Upper lobe of left lung (tissue), 6 donors: Measurements from ENCODE around the gene SHC2. TPM values are rescaled to one million over a fixed set of nuclear protein-coding genes. Genes with fewer than 3 reads are reported as not detected.

Experiments
- ATAC-seq, 2 donors: fragments of 200-7000 bp; cut with Tn5 transposase; one replicate each; pipeline ENCODE4 v1.9.1; 2022; ENCODE audit warnings: mild to moderate bottlenecking in 2 of 2, moderate library complexity in 2 of 2; ENCODE audit not compliant: low FRiP score in 2 of 2
- DNase-seq, 2 donors: peaks; one replicate each; pipeline ENCODE4 v3.0.0-alpha.2; 2019 to 2020
- H3K27ac ChIP-seq, 4 donors: fragments of 200-600 bp; sonication (generic); one replicate each; pipeline ENCODE4 v1.5.1; 2016 to 2019
- H3K27me3 ChIP-seq, 4 donors: fragments of 200-600 bp; sonication (generic); one replicate each; pipeline ENCODE4 v1.5.1; 2017 to 2019
- H3K36me3 ChIP-seq, 4 donors: fragments of 200-600 bp; sonication (generic); one replicate each; pipeline ENCODE4 v1.5.1; 2016 to 2019
- H3K4me1 ChIP-seq, 4 donors: fragments of 200-600 bp; sonication (generic); one replicate each; pipeline ENCODE4 v1.5.1; 2018 to 2019
- H3K4me3 ChIP-seq, 4 donors: fragments of 200-600 bp; sonication (generic); one replicate each; pipeline ENCODE4 v1.5.1; 2017 to 2019; ENCODE audit warnings: mild to moderate bottlenecking in 2 of 4, moderate library complexity in 1 of 4
- H3K9me3 ChIP-seq, 4 donors: fragments of 200-600 bp; sonication (generic); one replicate each; pipeline ENCODE4 v1.5.1; 2018 to 2019
- CTCF ChIP-seq, 6 experiments: fragments of 450-650 bp in 4 of 6; fragments of 200-600 bp in 2 of 6; sonication (generic) in 2 of 6; IDR thresholded peaks; one replicate each; pipeline ENCODE4 v1.5.1; 2016 to 2019; ENCODE audit warnings: antibody characterized with exemption in 6 of 6
- EP300 ChIP-seq, 4 donors: sonication (generic); formaldehyde crosslinking; IDR thresholded peaks; one replicate each; pipeline ENCODE4 v1.5.1; 2017; ENCODE audit warnings: antibody characterized with exemption in 4 of 4, control low read depth in 2 of 4
- POLR2A ChIP-seq, 4 donors: fragments of 450-650 bp; IDR thresholded peaks; one replicate each; pipeline ENCODE4 v1.5.1; 2016 to 2017; ENCODE audit warnings: antibody characterized with exemption in 4 of 4, mild to moderate bottlenecking in 2 of 4
- POLR2AphosphoS5 ChIP-seq, 2 donors: sonication (generic); formaldehyde crosslinking; IDR thresholded peaks; one replicate each; pipeline ENCODE4 v1.5.1; 2017; ENCODE audit warnings: antibody characterized with exemption in 2 of 2
- WGBS, 2 donors: methylation state at CpG; one replicate each; pipeline ENCODE4 v1.1.5; 2017 to 2018; 5-methylcytosine and 5-hydroxymethylcytosine counted together
- total RNA-seq, 6 donors: library from RNA; depleted of rRNA in 4 of 6; stranded (reverse); fragments of >200 nt in 4 of 6; gene quantifications; one replicate each; pipeline versions ENCODE4 v1.1.0 to v1.2.1, GENCODE V29; 2016 to 2021
- donor health status: DM: no; HTN: no; CAD: no; lungs with moderate emphysema.
- donor health status: DM: no; HTN: yes; CAD: no; lungs with severe emphysema.

The SHC2 gene
- total RNA-seq, 6 donors from 2014 or later, result 10.5 to 104 (median 22.5) TPM

GRCh38 chr19:374183-374885 is 86.5 kb downstream of the SHC2 start:
- Histone ChIP-seq H3K27ac (no peak overlapping the region), H3K4me1 (peaks cover 0 to 12% (median 2%) of the 10 kb centered on the region in 4 donors), H3K36me3 (no peaks in the 10 kb centered on the region), H3K9me3 (no peaks in the 10 kb centered on the region), H3K4me3 (no peak overlapping the region), H3K27me3 (no peaks in the 10 kb centered on the region)
- 66 to 68% methylated on average over 15 to 23 of the region's 23 CpGs for WGBS, 2 donors
- DNase-seq (no peak), ATAC-seq (no peak)
- TF ChIP-seq POLR2AphosphoS5 (IDR thresholded peaks at IDR 0.05), result no peak
- TF ChIP-seq CTCF (IDR thresholded peaks at IDR 0.05), result no peak
- TF ChIP-seq POLR2A (IDR thresholded peaks at IDR 0.05), result no peak
- TF ChIP-seq EP300 (IDR thresholded peaks at IDR 0.05), result no peak

- no peak for ATAC-seq
- H3K36me3 ChIP-seq, result no peaks in the 10 kb centered on the region
- H3K9me3 ChIP-seq, result no peaks in the 10 kb centered on the region
- no peak overlapping the region for H3K27ac ChIP-seq
- H3K4me3 ChIP-seq, result no peak overlapping the region
- no peaks in the 10 kb centered on the region for H3K27me3 ChIP-seq
- DNase-seq, result no peak
- H3K4me1 ChIP-seq, result peaks cover 0 to 12% (median 2%) of the 10 kb centered on the region in 4 donors
- TF ChIP-seq POLR2A (IDR thresholded peaks at IDR 0.05), result no peak
- peak in 1 of 6 experiments; percentile 26 for TF ChIP-seq CTCF (IDR thresholded peaks at IDR 0.05)
- no peak for TF ChIP-seq POLR2AphosphoS5 (IDR thresholded peaks at IDR 0.05)
- no peak for TF ChIP-seq EP300 (IDR thresholded peaks at IDR 0.05)
- WGBS, 2 donors, result 77 to 82% methylated on average over 24 of the region's 24 CpGs
Measured at GRCh38 chr19:373391-374182, 87.2 kb downstream of the SHC2 start.

GRCh38 chr19:372306-372890 is 88.4 kb downstream of the SHC2 start:
- H3K36me3 ChIP-seq, result no peaks in the 10 kb centered on the region
- DNase-seq (no peak), ATAC-seq (peak; percentile 35 to 48)
- no peak overlapping the region for H3K27ac ChIP-seq
- no peak overlapping the region for H3K4me3 ChIP-seq
- H3K27me3 ChIP-seq, result no peaks in the 10 kb centered on the region
- WGBS, 2 donors, result 57 to 62% methylated on average over 12 to 14 of the region's 14 CpGs
- peaks cover 0 to 12% (median 2%) of the 10 kb centered on the region in 4 donors for H3K4me1 ChIP-seq
- TF ChIP-seq CTCF (IDR thresholded peaks at IDR 0.05) (no peak), POLR2AphosphoS5 (IDR thresholded peaks at IDR 0.05) (no peak), POLR2A (IDR thresholded peaks at IDR 0.05) (no peak), EP300 (IDR thresholded peaks at IDR 0.05) (no peak)
- H3K9me3 ChIP-seq, result no peaks in the 10 kb centered on the region

GRCh38 chr19:371501-372168 is 89.2 kb downstream of the SHC2 start:
- ATAC-seq, result no peak
- TF ChIP-seq CTCF (IDR thresholded peaks at IDR 0.05), result no peak
- no peak for TF ChIP-seq POLR2AphosphoS5 (IDR thresholded peaks at IDR 0.05)
- no peak for TF ChIP-seq POLR2A (IDR thresholded peaks at IDR 0.05)
- TF ChIP-seq EP300 (IDR thresholded peaks at IDR 0.05), result no peak
- Histone ChIP-seq H3K36me3 (no peaks in the 10 kb centered on the region), H3K4me3 (no peak overlapping the region), H3K9me3 (no peaks in the 10 kb centered on the region), H3K4me1 (peaks cover 0 to 12% (median 2%) of the 10 kb centered on the region in 4 donors), H3K27me3 (no peaks in the 10 kb centered on the region), H3K27ac (no peak overlapping the region)
- 66 to 71% methylated on average over 15 to 17 of the region's 17 CpGs for WGBS, 2 donors
- no peak for DNase-seq
